ENCODE data around the gene IPPK.

IPPK gene

DNA sequence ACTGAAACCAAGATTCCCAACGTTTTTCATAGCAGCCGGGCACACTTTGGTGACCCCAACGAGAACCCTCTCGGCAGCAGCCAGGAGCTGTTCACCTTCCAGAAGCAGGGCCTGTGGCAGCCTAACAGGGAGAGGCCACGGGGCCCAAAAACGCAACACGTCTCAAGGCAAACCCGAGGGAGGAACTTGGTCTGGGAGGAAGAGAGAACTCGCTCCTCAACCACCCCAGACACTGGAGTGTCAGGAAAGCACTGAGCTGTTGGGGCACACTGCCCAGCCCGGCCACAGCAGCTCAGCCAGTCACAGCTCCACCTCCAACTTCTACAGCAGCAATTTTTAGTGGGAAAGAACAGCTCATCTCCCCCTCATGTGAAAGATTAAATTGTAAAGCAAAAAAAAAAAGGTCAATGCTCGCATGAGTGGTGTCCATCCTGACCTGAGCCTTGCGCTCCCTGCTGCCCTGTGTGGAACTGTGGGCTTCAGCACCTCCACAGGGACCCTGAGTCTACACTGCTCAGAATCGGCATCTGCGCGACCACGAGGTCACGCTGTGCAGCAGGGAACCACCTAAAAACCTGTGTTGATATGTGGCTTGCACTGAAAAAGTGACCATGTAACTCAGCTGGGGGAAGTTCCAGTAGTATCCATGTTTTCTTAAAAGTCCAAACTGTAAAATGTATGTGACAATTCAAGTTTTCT, 55.0 kb downstream of the IPPK start:
- TF ChIP-seq, protein P1, sequence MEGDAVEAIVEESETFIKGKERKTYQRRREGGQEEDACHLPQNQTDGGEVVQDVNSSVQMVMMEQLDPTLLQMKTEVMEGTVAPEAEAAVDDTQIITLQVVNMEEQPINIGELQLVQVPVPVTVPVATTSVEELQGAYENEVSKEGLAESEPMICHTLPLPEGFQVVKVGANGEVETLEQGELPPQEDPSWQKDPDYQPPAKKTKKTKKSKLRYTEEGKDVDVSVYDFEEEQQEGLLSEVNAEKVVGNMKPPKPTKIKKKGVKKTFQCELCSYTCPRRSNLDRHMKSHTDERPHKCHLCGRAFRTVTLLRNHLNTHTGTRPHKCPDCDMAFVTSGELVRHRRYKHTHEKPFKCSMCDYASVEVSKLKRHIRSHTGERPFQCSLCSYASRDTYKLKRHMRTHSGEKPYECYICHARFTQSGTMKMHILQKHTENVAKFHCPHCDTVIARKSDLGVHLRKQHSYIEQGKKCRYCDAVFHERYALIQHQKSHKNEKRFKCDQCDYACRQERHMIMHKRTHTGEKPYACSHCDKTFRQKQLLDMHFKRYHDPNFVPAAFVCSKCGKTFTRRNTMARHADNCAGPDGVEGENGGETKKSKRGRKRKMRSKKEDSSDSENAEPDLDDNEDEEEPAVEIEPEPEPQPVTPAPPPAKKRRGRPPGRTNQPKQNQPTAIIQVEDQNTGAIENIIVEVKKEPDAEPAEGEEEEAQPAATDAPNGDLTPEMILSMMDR (IDR thresholded peaks at IDR 0.05; ENCODE audit: low read depth, low read length) = no peak
- in situ Hi-C loops (cut with HindIII; ENCODE audit: low sequenced_read_pairs) = no loop called here
- H3K4me3 ChIP-seq (ENCODE audit: low read depth, low read length) = no peak overlapping the region
- DNase-seq (ENCODE audit: low read depth, low spot score) = no peak

DNA sequence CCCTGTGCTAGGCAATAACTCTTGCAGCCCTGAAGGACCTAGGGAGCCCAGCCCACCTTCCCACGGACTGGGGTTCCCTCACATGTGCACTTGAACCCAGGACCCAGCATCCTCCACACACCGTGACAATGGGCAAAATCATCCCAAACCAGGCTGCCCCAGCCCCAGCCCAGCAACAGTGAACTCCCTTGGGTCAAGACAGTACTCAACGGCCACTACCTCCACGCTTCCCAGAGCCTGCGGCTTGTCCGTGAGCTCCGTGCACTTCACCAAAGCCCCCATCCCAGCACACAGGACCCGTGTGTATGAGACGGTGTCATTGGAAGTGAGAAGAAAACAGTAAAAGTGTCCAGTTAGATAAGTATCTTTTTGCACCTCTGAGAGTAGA, 55.8 kb downstream of the IPPK start:
- in situ Hi-C loops (cut with HindIII; ENCODE audit: low sequenced_read_pairs) = no loop called here
- no peak for DNase-seq (ENCODE audit: low read depth, low spot score)
- TF ChIP-seq, protein P1 (IDR thresholded peaks at IDR 0.05; ENCODE audit: low read depth, low read length) = no peak

DNA sequence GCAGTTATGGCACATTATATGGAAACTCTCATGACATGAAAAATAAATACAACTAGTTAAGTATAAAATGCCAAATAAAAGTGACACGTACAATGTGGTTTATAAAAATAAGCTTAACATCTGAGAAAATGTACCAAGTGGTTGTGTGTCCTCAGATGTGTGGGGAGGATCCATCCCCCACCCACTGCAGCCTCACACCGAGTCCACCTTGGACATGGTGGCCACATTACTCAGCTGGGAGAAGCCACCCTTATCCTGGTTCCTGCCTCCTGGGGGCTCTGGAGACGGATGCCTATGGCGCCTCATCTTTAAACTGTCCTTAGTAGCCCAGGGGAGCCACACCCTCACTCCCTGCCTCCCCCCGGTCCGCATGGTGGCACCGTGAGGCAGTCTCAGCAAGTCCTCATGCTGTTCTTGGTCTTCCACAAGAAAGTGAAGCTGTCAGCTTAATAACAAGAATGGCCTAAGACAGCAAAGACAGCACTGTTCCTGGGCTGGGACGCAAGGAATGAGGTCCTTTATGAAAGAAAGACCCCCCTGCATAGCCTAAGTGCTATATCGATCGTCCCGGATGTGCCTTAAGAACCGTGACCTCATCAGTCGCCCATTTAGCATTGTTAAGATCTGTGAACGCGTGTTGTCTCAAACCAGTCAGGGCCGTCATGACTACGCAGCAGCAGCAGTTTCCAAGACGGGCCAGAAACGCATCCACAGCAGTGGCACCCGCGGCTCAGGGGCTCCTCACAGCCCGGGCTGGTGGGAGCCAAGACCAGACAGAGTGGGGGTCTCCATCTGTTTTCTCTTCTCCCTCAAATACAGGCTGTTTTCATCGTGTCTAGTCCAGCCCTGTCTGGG, 56.4 kb downstream of the IPPK start:
- TF ChIP-seq, protein P1 (IDR thresholded peaks at IDR 0.05; ENCODE audit: low read depth, low read length) = no peak
- H3K4me3 ChIP-seq (ENCODE audit: low read depth, low read length) = no peak overlapping the region
- in situ Hi-C loops (cut with HindIII; ENCODE audit: low sequenced_read_pairs) = no loop called here
- no peak for DNase-seq (ENCODE audit: low read depth, low spot score)

More for the DNA sequence above, 55.8 kb downstream of the IPPK start:
- no peak overlapping the region for H3K4me3 ChIP-seq (ENCODE audit: low read depth, low read length)

DNA sequence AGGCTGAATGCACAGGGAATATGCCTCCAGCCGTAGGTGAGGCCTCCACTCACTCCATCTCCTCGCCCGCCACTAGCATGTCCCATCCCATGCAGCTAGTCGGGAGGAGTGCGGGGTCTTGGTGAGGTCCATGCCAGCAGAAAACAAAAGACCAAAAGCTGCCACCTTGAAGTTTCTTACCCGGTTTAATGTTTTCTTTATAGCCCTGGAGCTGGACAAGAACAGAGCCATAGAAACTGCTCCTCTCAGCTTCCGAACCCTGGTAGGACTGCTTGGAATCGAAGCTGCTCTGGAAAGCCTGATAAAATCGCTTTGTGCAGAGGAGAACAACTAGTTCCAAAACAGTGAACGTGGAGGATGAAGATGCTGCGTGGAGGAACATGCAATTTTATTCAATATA, 57.1 kb downstream of the IPPK start:
- H3K4me3 ChIP-seq (ENCODE audit: low read depth, low read length) = no peak overlapping the region
- in situ Hi-C loops (cut with HindIII; ENCODE audit: low sequenced_read_pairs) = no loop called here
- TF ChIP-seq, protein P1 (IDR thresholded peaks at IDR 0.05; ENCODE audit: low read depth, low read length) = no peak
- no peak for DNase-seq (ENCODE audit: low read depth, low spot score)

DNA sequence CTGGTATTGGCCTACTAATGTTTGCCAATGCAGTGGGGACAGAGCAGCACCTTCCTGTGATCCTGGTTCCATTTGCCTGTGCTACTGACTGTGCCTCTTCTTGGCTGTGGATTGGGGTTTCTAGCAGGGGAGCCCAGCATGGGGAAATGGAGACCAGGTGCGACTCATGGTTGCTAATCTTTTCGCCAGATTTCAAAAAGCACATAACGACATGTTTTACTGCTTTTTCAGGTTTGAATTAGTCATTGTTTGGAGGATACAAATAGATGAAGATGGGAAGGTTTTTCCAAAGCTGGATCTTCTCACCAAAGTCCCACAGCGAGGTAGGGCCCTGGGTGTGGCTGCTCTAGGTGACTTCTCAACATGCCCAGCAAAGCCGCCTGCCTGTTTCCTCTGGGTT, 57.6 kb downstream of the IPPK start:
- no peak overlapping the region for H3K4me3 ChIP-seq (ENCODE audit: low read depth, low read length)
- no peak for DNase-seq (ENCODE audit: low read depth, low spot score)
- in situ Hi-C loops (cut with HindIII; ENCODE audit: low sequenced_read_pairs) = no loop called here
- TF ChIP-seq, protein P1 (IDR thresholded peaks at IDR 0.05; ENCODE audit: low read depth, low read length) = no peak

DNA sequence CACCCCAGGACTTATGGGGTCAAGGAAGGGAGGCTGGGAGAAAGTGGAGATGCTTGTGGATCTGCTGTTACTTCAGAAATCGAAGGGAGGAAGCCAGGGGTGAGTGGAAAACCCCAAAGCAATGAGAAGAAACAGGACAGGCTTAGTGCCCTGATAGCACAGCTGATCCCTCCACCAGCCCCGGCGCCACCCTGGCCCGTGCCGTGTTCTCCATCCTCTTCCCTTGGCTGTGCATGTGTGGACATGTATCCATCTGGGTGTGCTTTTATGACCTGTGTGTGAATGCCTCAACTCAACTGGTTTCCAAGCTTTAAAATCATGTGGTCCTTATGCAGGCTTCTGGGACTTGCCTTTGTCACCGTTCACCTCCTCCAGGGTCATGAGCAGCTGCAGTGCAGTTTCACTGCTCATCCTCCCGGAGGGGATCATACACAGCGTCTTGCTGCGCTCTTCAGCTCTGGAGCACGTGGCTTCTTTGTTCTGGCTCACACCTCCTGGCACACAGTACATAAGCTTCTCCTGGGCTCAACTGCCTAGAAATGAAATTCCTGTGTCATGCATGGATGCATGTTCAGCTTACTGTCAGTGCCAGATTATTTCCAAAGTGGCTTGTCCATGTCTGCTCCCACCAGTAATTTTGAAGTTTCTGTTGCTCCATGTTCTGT, 58.2 kb downstream of the IPPK start:
- TF ChIP-seq, protein P1 (IDR thresholded peaks at IDR 0.05; ENCODE audit: low read depth, low read length) = no peak
- H3K4me3 ChIP-seq (ENCODE audit: low read depth, low read length) = no peak overlapping the region
- in situ Hi-C loops (cut with HindIII; ENCODE audit: low sequenced_read_pairs) = no loop called here
- no peak for DNase-seq (ENCODE audit: low read depth, low spot score)
